Occipital lobe (tissue), 2 donors: Measurements from ENCODE around the gene CCDC30. TPM values are rescaled to one million over a fixed set of nuclear protein-coding genes. Genes with fewer than 3 reads are reported as not detected.
A peak's percentile ranks its signal among the peaks of the same experiment; 100 is the strongest.
"Not testable (repeated sequence)": the region's sequence is repeated elsewhere in the genome, so short reads cannot be mapped to it uniquely, and the experiment has no call there.

Experiments
- DNase-seq: peaks from one replicate; lab custom pipeline; 2025; lab: John Stamatoyannopoulos, UW
- total RNA-seq: library from RNA; depleted of rRNA; stranded (reverse); fragments of >200 nt; gene quantifications from one replicate; pipeline ENCODE4 v1.2.3, GENCODE V29; 2014

CCDC30 gene
- total RNA-seq, 1 donor from 2014 or later = 15.4 TPM

GRCh38 chr1:42450061-42450460, 13.0 kb upstream of the CCDC30 start:
- DNase-seq = no peak

- DNase-seq = no peak
These were observed 9.7 kb upstream of the CCDC30 start for GRCh38 chr1:42453386-42453785.

GRCh38 chr1:42454403-42454802, 8.7 kb upstream of the CCDC30 start:
- DNase-seq = no peak

GRCh38 chr1:42456010-42456753, 6.9 kb upstream of the CCDC30 start, which contains the start of the genes PPCS and ZMYND12:
TSS of gene PPCS (plus strand) at chr1:42456543. CDS start at chr1:42456566, 23 bp downstream.
TSS of gene ZMYND12 (minus strand) at chr1:42456022. CDS start at chr1:42455997, 25 bp downstream.
- DNase-seq = peak; percentile 90

- peak; percentile 41 for DNase-seq
These were observed 6.4 kb upstream of the CCDC30 start for GRCh38 chr1:42456754-42457089.

- no peak for DNase-seq
These were observed 1.9 kb upstream of the CCDC30 start for GRCh38 chr1:42461196-42461595.

GRCh38 chr1:42463921-42464320, 835 bp downstream of the CCDC30 start:
- no peak for DNase-seq

GRCh38 chr1:42466030-42466429, 2.9 kb downstream of the CCDC30 start:
- DNase-seq = no peak

- no peak for DNase-seq
These were observed 6.6 kb downstream of the CCDC30 start for GRCh38 chr1:42469727-42470126.

- DNase-seq = no peak
These were observed 13.5 kb downstream of the CCDC30 start for GRCh38 chr1:42476605-42477004.

- not testable (repeated sequence) for DNase-seq
These were observed 14.3 kb downstream of the CCDC30 start for GRCh38 chr1:42477354-42477753.

GRCh38 chr1:42477775-42478174, 14.7 kb downstream of the CCDC30 start:
- no peak for DNase-seq

GRCh38 chr1:42479621-42480020, 16.5 kb downstream of the CCDC30 start:
- no peak for DNase-seq

- no peak for DNase-seq
These were observed 17.8 kb downstream of the CCDC30 start for GRCh38 chr1:42480921-42481320.

- no peak for DNase-seq
These were observed 19.6 kb downstream of the CCDC30 start for GRCh38 chr1:42482635-42483153.

GRCh38 chr1:42484382-42484781, 21.3 kb downstream of the CCDC30 start:
- no peak for DNase-seq

- DNase-seq = no peak
These were observed 27.2 kb downstream of the CCDC30 start for GRCh38 chr1:42490237-42490636.

GRCh38 chr1:42502031-42502430, 38.9 kb downstream of the CCDC30 start:
- not testable (repeated sequence) for DNase-seq

GRCh38 chr1:42504535-42505128, 41.5 kb downstream of the CCDC30 start:
- DNase-seq = no peak

- no peak for DNase-seq
These were observed 43.5 kb downstream of the CCDC30 start for GRCh38 chr1:42506576-42506975.

GRCh38 chr1:42511581-42512155, 48.6 kb downstream of the CCDC30 start:
- not testable (repeated sequence) for DNase-seq

- no peak for DNase-seq
These were observed 55.8 kb downstream of the CCDC30 start for GRCh38 chr1:42518908-42519307.

GRCh38 chr1:42523171-42523570, 60.1 kb downstream of the CCDC30 start:
- no peak for DNase-seq
